GM18520 (cell line): ENCODE data around the gene PRDM11.

Experiments used
- ATAC-seq: cut with Tn5 transposase; IDR thresholded peaks from one replicate; pipeline ENCODE4 v1.9.1; 2021; ENCODE audit not compliant: unreplicated experiment

Gene PRDM11

GRCh38 chr11:45157247-45158209, 11.1 kb downstream of the PRDM11 start:
- no peak for ATAC-seq

- ATAC-seq = no peak
These were observed 11.8 kb downstream of the PRDM11 start for GRCh38 chr11:45158210-45158731.

- ATAC-seq = no peak
These were observed 12.6 kb downstream of the PRDM11 start for GRCh38 chr11:45158891-45159605.

GRCh38 chr11:45159781-45160365, 13.4 kb downstream of the PRDM11 start:
- ATAC-seq = no peak

- no peak for ATAC-seq
These were observed 15.0 kb downstream of the PRDM11 start for GRCh38 chr11:45161252-45162063.

- no peak for ATAC-seq
These were observed 15.6 kb downstream of the PRDM11 start for GRCh38 chr11:45162064-45162375.

- ATAC-seq = no peak
These were observed 16.8 kb downstream of the PRDM11 start for GRCh38 chr11:45162916-45163879.

GRCh38 chr11:45163956-45164575, 17.6 kb downstream of the PRDM11 start:
- ATAC-seq = no peak

- ATAC-seq = no peak
These were observed 18.9 kb downstream of the PRDM11 start for GRCh38 chr11:45165386-45165785.

GRCh38 chr11:45165806-45166603, 19.6 kb downstream of the PRDM11 start:
- ATAC-seq = no peak

- ATAC-seq = no peak
These were observed 20.1 kb downstream of the PRDM11 start for GRCh38 chr11:45166604-45166897.

GRCh38 chr11:45167283-45167682, 20.8 kb downstream of the PRDM11 start:
- ATAC-seq = no peak

- ATAC-seq = no peak
These were observed 22.1 kb downstream of the PRDM11 start for GRCh38 chr11:45168366-45169130.

GRCh38 chr11:45169310-45170072, 23.1 kb downstream of the PRDM11 start:
- ATAC-seq = no peak

GRCh38 chr11:45170484-45170883, 24.0 kb downstream of the PRDM11 start:
- no peak for ATAC-seq

GRCh38 chr11:45171550-45171949, 25.1 kb downstream of the PRDM11 start:
- ATAC-seq = no peak

GRCh38 chr11:45173064-45173463, 26.6 kb downstream of the PRDM11 start:
- no peak for ATAC-seq
